Measurements from ENCODE around the gene MOGAT1. TPM values are rescaled to one million over a fixed set of nuclear protein-coding genes. Genes with fewer than 3 reads are reported as not detected.
A peak's percentile ranks its signal among the peaks of the same experiment; 100 is the strongest.
"Not testable (repeated sequence)": the region's sequence is repeated elsewhere in the genome, so short reads cannot be mapped to it uniquely, and the experiment has no call there.

Gene MOGAT1
- total and polyA plus RNA-seq, 3 donors from 2014 or later = not detected

DNA sequence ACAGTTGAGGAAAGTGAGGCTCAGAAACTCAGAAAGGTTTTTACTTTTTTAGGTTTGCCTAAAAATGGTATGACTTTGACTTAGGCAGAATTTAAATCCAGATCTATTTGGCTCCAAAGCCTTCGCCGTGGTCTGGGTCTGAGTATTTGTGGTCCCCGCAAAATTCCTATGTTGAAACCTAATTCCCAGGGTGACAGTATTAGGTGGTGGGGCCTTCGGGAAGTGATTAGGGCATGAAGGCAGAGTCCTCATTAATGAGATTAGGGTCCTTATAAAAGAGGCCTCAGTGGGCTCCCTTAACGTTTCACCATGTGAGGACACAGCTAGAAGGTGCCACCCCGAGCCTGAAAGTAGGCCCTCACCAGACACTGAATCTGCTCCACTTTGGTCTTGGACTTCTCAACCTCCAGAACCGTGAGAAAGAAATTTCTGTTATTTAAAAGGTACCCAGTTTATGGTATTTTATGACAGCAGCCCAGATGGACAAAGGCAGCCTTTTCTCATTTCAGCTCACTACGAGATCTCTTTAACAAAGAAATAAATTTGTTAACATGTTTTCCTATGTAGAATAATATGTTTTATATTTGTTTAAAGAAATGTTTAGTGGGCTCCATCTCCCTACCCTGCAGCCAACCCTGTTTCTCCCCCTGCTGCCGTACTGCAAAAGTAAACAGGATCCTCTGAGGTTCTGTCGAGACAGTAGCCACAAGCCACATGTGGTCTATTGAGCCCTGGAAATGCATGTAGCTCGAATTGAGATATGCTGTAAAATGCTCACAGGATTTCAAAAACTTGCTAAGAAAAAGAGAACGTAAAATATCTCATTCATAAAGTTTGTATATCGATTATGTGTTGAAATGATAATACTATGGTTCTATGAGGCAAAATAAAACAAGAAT, 80.6 kb downstream of the MOGAT1 start:
- intact Hi-C loops (cut with DNase I; ENCODE audit: low total_unique reads) = no loop called here
- no peaks in the 10 kb centered on the region for H3K36me3 ChIP-seq (ENCODE audit: low read depth, missing control alignments)
- no peaks in the 10 kb centered on the region for H3K9me3 ChIP-seq
- H3K27me3 ChIP-seq = no peaks in the 10 kb centered on the region
- no peak overlapping the region for H3K4me3 ChIP-seq
- TF ChIP-seq, protein P1, sequence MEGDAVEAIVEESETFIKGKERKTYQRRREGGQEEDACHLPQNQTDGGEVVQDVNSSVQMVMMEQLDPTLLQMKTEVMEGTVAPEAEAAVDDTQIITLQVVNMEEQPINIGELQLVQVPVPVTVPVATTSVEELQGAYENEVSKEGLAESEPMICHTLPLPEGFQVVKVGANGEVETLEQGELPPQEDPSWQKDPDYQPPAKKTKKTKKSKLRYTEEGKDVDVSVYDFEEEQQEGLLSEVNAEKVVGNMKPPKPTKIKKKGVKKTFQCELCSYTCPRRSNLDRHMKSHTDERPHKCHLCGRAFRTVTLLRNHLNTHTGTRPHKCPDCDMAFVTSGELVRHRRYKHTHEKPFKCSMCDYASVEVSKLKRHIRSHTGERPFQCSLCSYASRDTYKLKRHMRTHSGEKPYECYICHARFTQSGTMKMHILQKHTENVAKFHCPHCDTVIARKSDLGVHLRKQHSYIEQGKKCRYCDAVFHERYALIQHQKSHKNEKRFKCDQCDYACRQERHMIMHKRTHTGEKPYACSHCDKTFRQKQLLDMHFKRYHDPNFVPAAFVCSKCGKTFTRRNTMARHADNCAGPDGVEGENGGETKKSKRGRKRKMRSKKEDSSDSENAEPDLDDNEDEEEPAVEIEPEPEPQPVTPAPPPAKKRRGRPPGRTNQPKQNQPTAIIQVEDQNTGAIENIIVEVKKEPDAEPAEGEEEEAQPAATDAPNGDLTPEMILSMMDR (IDR thresholded peaks at IDR 0.05) = no peak
- no peak for TF ChIP-seq POLR2A (IDR thresholded peaks at IDR 0.05)
- H3K4me1 ChIP-seq = peaks cover 25% of the 10 kb centered on the region
- H3K27ac ChIP-seq = peak overlapping the region; percentile 46 to 76
- 68 to 73% methylated on average over 13 of the region's 13 CpGs for WGBS, 2 donors
- DNase-seq = no peak

DNA sequence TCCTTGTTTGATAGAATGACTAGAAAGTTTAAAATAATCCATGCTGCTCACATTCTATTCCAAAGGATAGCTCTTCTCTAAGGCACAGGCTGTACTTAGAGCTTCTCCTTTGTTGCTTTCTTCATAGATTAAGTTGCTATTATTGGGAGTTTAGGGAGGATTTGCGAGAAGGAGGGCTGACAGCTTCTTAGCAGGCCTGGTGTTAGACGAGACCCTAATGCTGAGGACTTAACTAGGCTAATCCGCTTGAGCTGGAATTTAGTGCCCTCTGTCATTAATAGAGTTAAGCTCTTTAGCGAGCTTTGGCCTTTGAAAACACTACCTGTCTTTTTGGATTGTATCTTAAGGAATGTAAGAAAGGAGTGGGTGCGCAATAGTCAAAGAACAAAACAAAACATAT, 81.3 kb downstream of the MOGAT1 start:
- Histone ChIP-seq H3K4me1 (peaks cover 25% of the 10 kb centered on the region), H3K9me3 (no peaks in the 10 kb centered on the region), H3K36me3 (ENCODE audit: low read depth, missing control alignments) (no peaks in the 10 kb centered on the region), H3K27ac (peak overlapping the region; percentile 46 to 76), H3K4me3 (no peak overlapping the region), H3K27me3 (no peaks in the 10 kb centered on the region)
- no peak for DNase-seq
- intact Hi-C loops (cut with DNase I; ENCODE audit: low total_unique reads) = no loop called here
- TF ChIP-seq, protein P1 (IDR thresholded peaks at IDR 0.05) = no peak
- TF ChIP-seq POLR2A (IDR thresholded peaks at IDR 0.05) = no peak
- 47 to 54% methylated on average over 5 of the region's 5 CpGs for WGBS, 2 donors

DNA sequence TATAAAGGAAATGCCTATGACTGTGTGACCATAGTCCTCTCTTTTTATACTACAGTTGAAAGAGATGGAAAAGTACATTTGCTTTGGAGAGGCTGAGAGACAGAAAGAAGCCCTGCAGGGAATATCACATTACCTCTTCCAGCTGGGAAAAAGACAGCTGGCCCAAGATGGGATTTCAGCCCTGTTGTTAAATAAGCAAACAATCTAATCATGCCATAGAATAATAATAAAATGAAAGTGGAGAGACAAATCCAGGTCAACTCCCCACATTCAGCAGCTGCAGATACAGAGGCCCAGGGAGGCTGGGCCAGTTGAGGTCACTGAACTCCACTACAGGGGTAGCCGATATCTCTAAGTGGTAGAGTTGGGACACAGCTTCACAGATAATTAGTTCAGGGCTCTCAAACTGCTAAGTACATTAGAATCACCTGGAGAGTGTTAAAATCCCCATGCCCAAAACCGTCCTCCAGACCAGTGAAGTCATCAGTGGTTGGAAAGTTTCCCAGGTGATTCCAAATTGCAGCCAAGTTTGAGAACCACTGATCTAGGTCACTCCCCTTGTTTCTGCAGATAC, 81.9 kb downstream of the MOGAT1 start:
- intact Hi-C loops (cut with DNase I; ENCODE audit: low total_unique reads) = no loop called here
- H3K27me3 ChIP-seq = no peaks in the 10 kb centered on the region
- H3K4me1 ChIP-seq = peaks cover 25% of the 10 kb centered on the region
- no peak overlapping the region for H3K4me3 ChIP-seq
- DNase-seq = peak; percentile 35
- peak overlapping the region; percentile 46 to 76 for H3K27ac ChIP-seq
- no peaks in the 10 kb centered on the region for H3K36me3 ChIP-seq (ENCODE audit: low read depth, missing control alignments)
- 21 to 44% methylated on average over 2 of the region's 2 CpGs for WGBS, 2 donors
- no peaks in the 10 kb centered on the region for H3K9me3 ChIP-seq
- TF ChIP-seq, protein P1 (IDR thresholded peaks at IDR 0.05) = no peak
- TF ChIP-seq POLR2A (IDR thresholded peaks at IDR 0.05) = no peak

DNA sequence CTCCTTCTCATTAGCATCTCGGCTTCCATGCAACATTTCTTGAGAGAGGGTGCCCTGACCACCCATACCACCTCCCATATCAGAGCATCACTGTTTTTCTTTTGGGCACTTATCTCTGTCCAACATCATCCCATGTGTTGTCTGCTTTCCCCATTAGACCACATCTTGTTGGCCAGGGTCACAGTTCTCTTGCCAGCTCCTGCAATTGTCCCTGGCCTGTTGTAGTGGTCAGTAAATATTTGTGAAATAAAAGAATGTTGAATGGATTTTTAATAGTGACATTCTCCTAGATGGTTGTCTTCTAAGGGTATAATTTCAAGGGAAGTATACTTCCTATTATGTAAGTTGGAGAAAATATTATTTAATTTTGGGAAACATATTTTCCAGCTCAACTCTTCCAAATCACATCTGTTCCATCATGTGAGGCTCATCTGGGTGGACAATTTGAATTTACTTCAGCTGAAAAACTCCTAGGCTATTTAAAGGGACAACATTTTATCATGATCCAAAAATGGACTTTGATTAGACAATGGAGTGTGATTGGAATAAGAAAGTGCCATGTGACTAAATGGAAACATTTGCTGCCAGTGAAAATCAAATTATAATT, 83.0 kb downstream of the MOGAT1 start:
- H3K36me3 ChIP-seq (ENCODE audit: low read depth, missing control alignments) = no peaks in the 10 kb centered on the region
- H3K27ac ChIP-seq = peak overlapping the region; percentile 32 to 41
- 88 to 95% methylated on average over 1 of the region's 1 CpG for WGBS, 2 donors
- peaks cover 25% of the 10 kb centered on the region for H3K4me1 ChIP-seq
- H3K9me3 ChIP-seq = no peaks in the 10 kb centered on the region
- DNase-seq = no peak
- intact Hi-C loops (cut with DNase I; ENCODE audit: low total_unique reads) = no loop called here
- H3K4me3 ChIP-seq = no peak overlapping the region
- no peak for TF ChIP-seq POLR2A (IDR thresholded peaks at IDR 0.05)
- TF ChIP-seq, protein P1 (IDR thresholded peaks at IDR 0.05) = no peak
- no peaks in the 10 kb centered on the region for H3K27me3 ChIP-seq

DNA sequence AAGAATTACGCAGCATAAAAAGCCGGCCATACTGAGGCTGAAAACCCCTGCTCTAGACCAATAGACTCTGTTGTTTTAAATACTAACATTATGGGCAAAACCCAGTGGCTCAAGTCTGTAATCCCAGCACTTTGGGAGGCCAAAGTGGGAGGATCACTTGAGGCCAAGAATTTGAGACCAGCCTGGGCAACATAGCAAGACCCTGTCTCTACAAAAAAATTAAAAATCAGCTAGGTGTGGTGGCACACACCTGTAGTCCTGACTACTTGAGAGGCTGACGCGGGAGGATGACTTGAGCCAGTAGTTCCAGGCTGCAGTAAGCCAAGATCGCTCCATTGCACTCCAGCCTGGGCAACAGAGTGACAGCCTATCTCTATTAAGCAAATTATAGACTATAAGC, 84.1 kb downstream of the MOGAT1 start:
- peaks cover 25% of the 10 kb centered on the region for H3K4me1 ChIP-seq
- H3K9me3 ChIP-seq; H3K36me3 ChIP-seq (ENCODE audit: low read depth, missing control alignments); DNase-seq; H3K27ac ChIP-seq; H3K27me3 ChIP-seq; intact Hi-C loops (cut with DNase I; ENCODE audit: low total_unique reads); H3K4me3 ChIP-seq: not testable (repeated sequence)
- 82 to 99% methylated on average over 5 of the region's 5 CpGs for WGBS, 2 donors
